Neuronal stem cell (in vitro differentiated cells): ENCODE measurements around the gene HOXA3.
A peak's percentile ranks its signal among the peaks of the same experiment; 100 is the strongest.

Experiments used
- DNase-seq: peaks from one replicate; pipeline ENCODE4 v3.0.0-alpha.2; 2013; ENCODE audit warnings: low spot score
- H2AFZ ChIP-seq: one replicate; pipeline ENCODE4 v1.6.1; 2013; ENCODE audit warnings: mild to moderate bottlenecking, low read length, inconsistent platforms
- H2AK5ac ChIP-seq: 2 replicates; pipeline ENCODE4 v1.6.1; 2013; ENCODE audit warnings: low read depth, mild to moderate bottlenecking, inconsistent platforms, low read length, moderate library complexity, mixed read lengths
- H2BK120ac ChIP-seq: 2 replicates; pipeline ENCODE4 v1.6.1; 2013; ENCODE audit warnings: low read depth, mild to moderate bottlenecking, inconsistent platforms, low read length, moderate library complexity, mixed read lengths
- H2BK12ac ChIP-seq: one replicate; pipeline ENCODE4 v1.6.1; 2013; ENCODE audit warnings: low read length, inconsistent platforms
- H2BK15ac ChIP-seq: 2 replicates; pipeline ENCODE4 v1.6.1; 2013; ENCODE audit warnings: mild to moderate bottlenecking, low read length, inconsistent platforms, mixed read lengths
- H2BK5ac ChIP-seq: one replicate; pipeline ENCODE4 v1.6.1; 2013; ENCODE audit warnings: inconsistent platforms, mild to moderate bottlenecking, low read length, moderate library complexity
- H3K14ac ChIP-seq: one replicate; pipeline ENCODE4 v1.6.1; 2013; ENCODE audit warnings: low read length, inconsistent platforms
- H3K18ac ChIP-seq: 2 replicates; pipeline ENCODE4 v1.6.1; 2013; ENCODE audit warnings: low read length, inconsistent platforms
- H3K23ac ChIP-seq: 2 replicates; pipeline ENCODE4 v1.6.1; 2013; ENCODE audit warnings: low read depth, mild to moderate bottlenecking, mixed read lengths, low read length, inconsistent platforms; ENCODE audit not compliant: poor library complexity
- H3K27ac ChIP-seq: replicated peaks from 3 replicates; pipeline ENCODE4 v1.5.1; 2013; ENCODE audit warnings: low read length, inconsistent platforms
- H3K27me3 ChIP-seq, 3 experiments: 2 replicates each; pipeline ENCODE4 v1.6.1; 2013; ENCODE audit warnings: low read length in 3 of 3, mild to moderate bottlenecking in 2 of 3, inconsistent platforms in 1 of 3, low read depth in 1 of 3, mixed read lengths in 1 of 3, moderate library complexity in 1 of 3; ENCODE audit not compliant: control insufficient read depth in 3 of 3, insufficient read depth in 3 of 3
- H3K36me3 ChIP-seq, 2 donors: replicated peaks in 1 of 2; 2 replicates each; pipeline ENCODE4 v1.6.1; 2013; ENCODE audit warnings: low read length in 2 of 2; ENCODE audit not compliant: control insufficient read depth in 2 of 2, insufficient read depth in 2 of 2
- H3K4ac ChIP-seq: 2 replicates; pipeline ENCODE4 v1.6.1; 2013; ENCODE audit warnings: inconsistent platforms, mild to moderate bottlenecking, low read length, moderate library complexity
- H3K4me1 ChIP-seq, 2 donors: 1 replicate in 1 of 2; 2 replicates in 1 of 2; pipeline ENCODE4 v1.6.1; 2013; ENCODE audit warnings: low read length in 2 of 2, low read depth in 1 of 2; ENCODE audit not compliant: control insufficient read depth in 2 of 2, insufficient read depth in 1 of 2
- H3K4me2 ChIP-seq: one replicate; pipeline ENCODE4 v1.6.1; 2013; ENCODE audit warnings: mild to moderate bottlenecking, low read length, inconsistent platforms; ENCODE audit not compliant: insufficient read depth, poor library complexity, severe bottlenecking
- H3K4me3 ChIP-seq, 2 donors: 2 replicates each; pipeline ENCODE4 v1.5.1; 2013; ENCODE audit warnings: low read length in 2 of 2, mild to moderate bottlenecking in 2 of 2, inconsistent platforms in 1 of 2, moderate library complexity in 1 of 2
- H3K79me1 ChIP-seq: one replicate; pipeline ENCODE4 v1.6.1; 2013; ENCODE audit warnings: low read depth, mild to moderate bottlenecking, inconsistent platforms, low read length, moderate library complexity
- H3K9ac ChIP-seq: one replicate; pipeline ENCODE4 v1.6.1; 2013; ENCODE audit warnings: mild to moderate bottlenecking, low read depth, low read length, inconsistent platforms; ENCODE audit not compliant: poor library complexity
- H3K9me3 ChIP-seq, 2 donors: replicated peaks in 1 of 2; 2 replicates each; pipeline versions ENCODE3 to v1.6.1; 2013; ENCODE audit warnings: low read length in 2 of 2, mild to moderate bottlenecking in 2 of 2, inconsistent platforms in 1 of 2, low read depth in 1 of 2, mixed read lengths in 1 of 2, moderate library complexity in 1 of 2; ENCODE audit not compliant: control insufficient read depth in 2 of 2, insufficient read depth in 1 of 2
- H4K8ac ChIP-seq: one replicate; pipeline ENCODE4 v1.6.1; 2013; ENCODE audit warnings: low read depth, mild to moderate bottlenecking, inconsistent platforms, low read length, moderate library complexity
- H4K91ac ChIP-seq: one replicate; pipeline ENCODE4 v1.6.1; 2013; ENCODE audit warnings: low read length, low read depth, mild to moderate bottlenecking, inconsistent platforms; ENCODE audit not compliant: poor library complexity
- WGBS, 2 donors: extraction: QIAGEN DNeasy Blood & Tissue Kit; methylation state at CpG; one replicate each; pipeline ENCODE4 v1.1.7; 2013; ENCODE audit warnings: missing lambda C conversion rate in 2 of 2, mixed read lengths in 1 of 2; ENCODE audit not compliant: insufficient read length in 2 of 2, insufficient replicate concordance in 1 of 2; ENCODE audit errors: extremely low coverage in 2 of 2; 5-methylcytosine and 5-hydroxymethylcytosine counted together

The HOXA3 gene

DNA sequence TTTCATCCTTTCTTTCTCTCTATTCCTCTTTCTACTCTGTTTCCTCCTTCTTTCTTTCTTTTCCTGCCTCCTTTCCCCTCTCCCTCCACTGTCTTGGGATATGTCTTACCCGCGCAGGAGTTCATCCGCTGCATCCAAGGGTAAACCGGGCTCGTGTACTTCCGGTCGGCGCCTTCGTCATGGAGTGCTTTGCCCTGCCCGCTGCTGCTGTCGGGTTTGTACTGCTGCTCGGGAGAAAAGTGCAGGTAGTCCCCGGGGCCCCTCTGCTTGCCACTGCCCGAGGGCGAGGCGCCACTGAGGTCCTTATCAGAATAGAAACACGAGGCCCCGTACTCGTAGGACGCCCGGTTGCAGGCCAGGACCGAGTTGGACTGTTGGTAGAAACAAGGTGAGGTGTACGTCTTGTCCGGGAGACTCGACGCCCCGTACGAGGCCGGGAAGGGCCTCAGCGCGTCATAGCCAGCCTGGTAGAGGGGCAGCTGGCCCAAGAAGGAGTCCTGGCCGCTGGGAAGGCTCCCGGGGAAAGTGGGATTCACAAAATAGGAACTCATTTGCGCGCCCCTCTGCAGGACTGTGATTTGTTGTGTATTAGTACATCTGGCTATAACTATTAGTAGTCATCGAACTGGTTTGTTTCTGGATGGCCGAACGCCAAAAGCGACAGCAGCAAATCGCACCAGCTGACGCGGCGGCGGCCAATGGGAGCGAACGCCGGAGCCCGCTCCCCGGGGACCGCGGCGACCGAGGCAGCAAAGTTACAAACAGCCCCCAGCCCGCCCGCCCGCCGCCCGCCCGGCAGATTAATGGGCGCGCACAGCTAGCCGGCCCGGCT lies 5.0 kb downstream of the HOXA3 start, which contains the start of gene HOXA6:
Gene HOXA6, minus strand, starts transcription at position 576 of the 832 bp plus-strand sequence. Its CDS starts 25 bp downstream, at position 551.
- H3K36me3 ChIP-seq: no peaks in the 10 kb centered on the region
- H3K4ac ChIP-seq: no peak within 1 kb of the TSS
- no peak within 1 kb of the TSS for H3K18ac ChIP-seq
- no peak within 1 kb of the TSS for H3K9ac ChIP-seq
- WGBS, 2 donors: no CpG with 5 or more reads among the region's 63 CpGs
- no peaks in the 10 kb centered on the region for H3K79me1 ChIP-seq
- peaks cover 72 to 99% (median 99%) of the 10 kb centered on the region in 3 experiments for H3K27me3 ChIP-seq
- peaks cover 3 to 28% of the 10 kb centered on the region in 2 donors for H3K9me3 ChIP-seq
- no peak within 1 kb of the TSS for H3K23ac ChIP-seq
- H3K4me2 ChIP-seq: no peak within 1 kb of the TSS
- no peak within 1 kb of the TSS for H2BK120ac ChIP-seq
- H2BK5ac ChIP-seq: no peak within 1 kb of the TSS
- H4K91ac ChIP-seq: no peak within 1 kb of the TSS
- H2AFZ ChIP-seq: peak within 1 kb of the TSS; percentile 66
- H3K4me3 ChIP-seq: no peak within 1 kb of the TSS
- DNase-seq: no peak
- no peak within 1 kb of the TSS for H2BK12ac ChIP-seq
- no peak within 1 kb of the TSS for H3K27ac ChIP-seq
- H4K8ac ChIP-seq: peak within 1 kb of the TSS; percentile 1
- peak within 1 kb of the TSS; percentile 44 for H3K14ac ChIP-seq
- H2BK15ac ChIP-seq: no peak within 1 kb of the TSS
- H3K4me1 ChIP-seq: no peaks in the 10 kb centered on the region
- no peak within 1 kb of the TSS for H2AK5ac ChIP-seq

DNA sequence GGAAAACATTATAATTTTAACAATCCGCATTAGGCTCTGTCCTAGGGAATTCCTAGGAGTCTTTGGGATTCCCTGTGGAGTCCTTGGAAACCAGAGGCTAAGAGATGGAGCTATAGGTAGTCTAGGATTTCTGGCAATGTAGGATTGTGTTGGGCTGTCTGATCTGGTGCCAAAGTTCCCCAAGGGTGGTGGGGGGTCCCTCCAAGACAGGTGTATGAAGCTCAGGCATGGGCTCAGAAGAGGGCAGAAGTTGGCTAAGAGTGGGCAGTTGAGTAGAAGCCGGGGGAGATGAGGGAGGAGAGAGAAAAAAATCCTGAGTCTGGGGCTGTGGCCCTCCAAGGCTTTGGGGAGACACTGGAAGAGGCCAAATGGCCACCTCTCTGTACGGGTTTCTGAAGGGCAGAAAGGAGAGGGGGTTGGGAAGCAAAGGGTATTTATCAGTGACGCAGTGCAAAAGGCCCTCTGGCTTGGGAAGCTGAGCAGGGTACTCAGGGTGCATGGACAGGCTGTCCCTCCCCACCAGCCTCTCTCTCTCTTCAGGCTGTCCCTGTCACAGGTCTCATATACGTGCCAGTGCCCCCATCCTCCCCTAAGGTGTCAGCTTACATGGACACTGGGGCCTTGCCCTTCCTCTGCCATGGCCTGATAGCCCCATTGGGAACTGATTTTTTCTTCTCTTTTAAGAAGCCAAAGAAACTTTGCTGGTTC lies 5.7 kb downstream of the HOXA3 start:
- H3K14ac ChIP-seq: peak overlapping the region; percentile 31
- H2BK12ac ChIP-seq: no peak overlapping the region
- no peak overlapping the region for H2BK15ac ChIP-seq
- no peak overlapping the region for H3K4me3 ChIP-seq
- no peaks in the 10 kb centered on the region for H3K36me3 ChIP-seq
- H3K9ac ChIP-seq: no peak overlapping the region
- H2AK5ac ChIP-seq: no peak overlapping the region
- no peak overlapping the region for H2BK120ac ChIP-seq
- no peak for DNase-seq
- peaks cover 3 to 26% of the 10 kb centered on the region in 2 donors for H3K9me3 ChIP-seq
- no peak overlapping the region for H4K91ac ChIP-seq
- no peak overlapping the region for H3K27ac ChIP-seq
- no peak overlapping the region for H3K23ac ChIP-seq
- H2AFZ ChIP-seq: no peak overlapping the region
- no peak overlapping the region for H3K4me2 ChIP-seq
- H3K4ac ChIP-seq: no peak overlapping the region
- H3K4me1 ChIP-seq: no peaks in the 10 kb centered on the region
- H2BK5ac ChIP-seq: no peak overlapping the region
- WGBS, 2 donors: no CpG with 5 or more reads among the region's 5 CpGs
- no peak overlapping the region for H4K8ac ChIP-seq
- no peaks in the 10 kb centered on the region for H3K79me1 ChIP-seq
- H3K27me3 ChIP-seq: peaks cover 72 to 99% (median 99%) of the 10 kb centered on the region in 3 experiments
- H3K18ac ChIP-seq: no peak overlapping the region

DNA sequence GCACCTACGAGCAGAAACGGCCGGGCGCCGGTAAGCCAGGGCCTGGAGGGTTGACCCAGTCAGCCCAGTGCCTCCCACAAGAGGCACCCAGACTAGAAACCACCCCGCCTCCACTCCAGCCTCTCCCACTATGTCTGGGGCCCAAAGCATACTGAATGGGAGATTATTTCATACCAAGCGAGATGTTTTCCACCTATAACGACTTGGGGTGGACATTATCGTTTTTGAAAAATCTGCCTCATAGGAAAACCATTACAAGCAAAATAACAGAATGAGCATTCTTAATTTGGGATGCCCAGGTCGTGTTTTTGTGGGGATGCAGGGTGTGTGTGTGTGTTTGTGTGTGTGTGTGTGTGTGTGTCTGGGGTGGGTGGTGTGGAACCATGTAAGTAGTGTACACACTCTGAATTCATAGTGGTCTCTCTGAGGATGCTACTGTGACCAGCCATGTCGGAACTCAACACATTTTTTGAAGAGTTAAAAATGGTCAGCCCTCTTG lies 6.4 kb downstream of the HOXA3 start:
- H2AK5ac ChIP-seq: no peak overlapping the region
- no peaks in the 10 kb centered on the region for H3K79me1 ChIP-seq
- no peaks in the 10 kb centered on the region for H3K36me3 ChIP-seq
- no peaks in the 10 kb centered on the region for H3K4me1 ChIP-seq
- no peak for DNase-seq
- H3K9ac ChIP-seq: no peak overlapping the region
- H2AFZ ChIP-seq: no peak overlapping the region
- peaks cover 3 to 21% of the 10 kb centered on the region in 2 donors for H3K9me3 ChIP-seq
- peak overlapping the region; percentile 31 for H4K8ac ChIP-seq
- H3K18ac ChIP-seq: no peak overlapping the region
- no peak overlapping the region for H3K4me3 ChIP-seq
- H2BK120ac ChIP-seq: no peak overlapping the region
- no peak overlapping the region for H3K14ac ChIP-seq
- H2BK12ac ChIP-seq: no peak overlapping the region
- H3K27me3 ChIP-seq: peaks cover 67 to 99% (median 99%) of the 10 kb centered on the region in 3 experiments
- no peak overlapping the region for H3K27ac ChIP-seq
- H3K4me2 ChIP-seq: no peak overlapping the region
- WGBS, 2 donors: no CpG with 5 or more reads among the region's 11 CpGs
- H4K91ac ChIP-seq: no peak overlapping the region
- no peak overlapping the region for H2BK15ac ChIP-seq
- no peak overlapping the region for H3K4ac ChIP-seq
- no peak overlapping the region for H2BK5ac ChIP-seq
- peak overlapping the region; percentile 17 for H3K23ac ChIP-seq
